GM21381 (cell line): Measurements from ENCODE around the gene WASF3.

Experiments
- ATAC-seq: cut with Tn5 transposase; IDR thresholded peaks from one replicate; pipeline ENCODE4 v1.9.1; 2021; ENCODE audit warnings: mild to moderate bottlenecking, moderate library complexity; ENCODE audit not compliant: unreplicated experiment

WASF3 gene

GRCh38 chr13:26677156-26677555, 119.7 kb downstream of the WASF3 start:
- ATAC-seq = no peak

GRCh38 chr13:26678330-26678729, 120.8 kb downstream of the WASF3 start:
- ATAC-seq = no peak

GRCh38 chr13:26678796-26679195, 121.3 kb downstream of the WASF3 start:
- ATAC-seq = no peak

- no peak for ATAC-seq
Observed at GRCh38 chr13:26679411-26680122, 122.1 kb downstream of the WASF3 start.

- ATAC-seq = no peak
Observed at GRCh38 chr13:26680123-26680450, 122.6 kb downstream of the WASF3 start.

GRCh38 chr13:26680572-26680971, 123.1 kb downstream of the WASF3 start:
- ATAC-seq = no peak

- ATAC-seq = no peak
Observed at GRCh38 chr13:26681036-26681435, 123.6 kb downstream of the WASF3 start.

- no peak for ATAC-seq
Observed at GRCh38 chr13:26682606-26683005, 125.1 kb downstream of the WASF3 start.

GRCh38 chr13:26685606-26686005, 128.1 kb downstream of the WASF3 start:
- no peak for ATAC-seq

GRCh38 chr13:26686285-26686684, 128.8 kb downstream of the WASF3 start:
- no peak for ATAC-seq

GRCh38 chr13:26688286-26688685, 130.8 kb downstream of the WASF3 start:
- ATAC-seq = no peak

- ATAC-seq = no peak
Observed at GRCh38 chr13:26688980-26689379, 131.5 kb downstream of the WASF3 start.

- no peak for ATAC-seq
Observed at GRCh38 chr13:26693749-26694463, 136.4 kb downstream of the WASF3 start.

GRCh38 chr13:26694609-26695359, 137.3 kb downstream of the WASF3 start:
- ATAC-seq = no peak

GRCh38 chr13:26695360-26695705, 137.8 kb downstream of the WASF3 start:
- ATAC-seq = no peak

GRCh38 chr13:26695891-26696311, 138.4 kb downstream of the WASF3 start:
- no peak for ATAC-seq

GRCh38 chr13:26697069-26697955, 139.8 kb downstream of the WASF3 start:
- ATAC-seq = no peak

GRCh38 chr13:26698392-26699196, 141.1 kb downstream of the WASF3 start:
- no peak for ATAC-seq

GRCh38 chr13:26699197-26699490, 141.7 kb downstream of the WASF3 start:
- ATAC-seq = no peak

- ATAC-seq = no peak
Observed at GRCh38 chr13:26705536-26705935, 148.1 kb downstream of the WASF3 start.
